GM18505 (cell line): Measurements from ENCODE around the gene RER1.
"Not testable (repeated sequence)": the region's sequence is repeated elsewhere in the genome, so short reads cannot be mapped to it uniquely, and the experiment has no call there.

Source experiments
- ATAC-seq: cut with Tn5 transposase; IDR thresholded peaks from one replicate; pipeline ENCODE4 v1.9.1; 2021; ENCODE audit not compliant: unreplicated experiment
- POLR2A ChIP-seq: IDR thresholded peaks from 4 replicates; pipeline ENCODE4 v1.6.1; 2011; ENCODE audit warnings: borderline replicate concordance; ENCODE audit not compliant: insufficient read depth, insufficient read length; ENCODE audit errors: extremely low read depth

Gene RER1

DNA sequence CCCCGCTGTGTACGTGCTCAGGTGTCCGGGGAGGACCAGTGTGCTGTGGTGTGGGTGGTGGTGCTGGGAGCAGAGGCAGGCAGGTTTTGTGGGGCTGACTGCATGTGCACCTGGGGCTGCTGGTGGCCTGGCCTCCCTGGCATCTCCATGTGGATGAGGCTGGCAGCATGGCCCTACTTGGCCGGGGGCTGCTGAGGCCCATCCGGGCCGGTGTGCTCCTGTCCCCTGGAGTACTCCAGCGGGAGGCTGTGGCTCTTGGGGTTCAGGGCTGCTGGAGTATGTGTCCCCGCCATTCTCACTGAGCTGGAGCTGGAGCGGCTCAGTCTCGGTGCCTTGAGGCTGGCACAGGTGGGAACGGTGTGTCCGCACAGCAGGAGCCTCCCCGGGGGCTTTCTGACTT is 41.6 kb downstream of the RER1 start:
- TF ChIP-seq POLR2A, result no peak
- no peak for ATAC-seq

- ATAC-seq, result no peak
- no peak for TF ChIP-seq POLR2A
Observed at GRCh38 chr1:2433936-2434655, 42.5 kb downstream of the RER1 start.

- TF ChIP-seq POLR2A, result no peak
- ATAC-seq, result no peak
Observed at GRCh38 chr1:2435091-2435490, 43.5 kb downstream of the RER1 start.

DNA sequence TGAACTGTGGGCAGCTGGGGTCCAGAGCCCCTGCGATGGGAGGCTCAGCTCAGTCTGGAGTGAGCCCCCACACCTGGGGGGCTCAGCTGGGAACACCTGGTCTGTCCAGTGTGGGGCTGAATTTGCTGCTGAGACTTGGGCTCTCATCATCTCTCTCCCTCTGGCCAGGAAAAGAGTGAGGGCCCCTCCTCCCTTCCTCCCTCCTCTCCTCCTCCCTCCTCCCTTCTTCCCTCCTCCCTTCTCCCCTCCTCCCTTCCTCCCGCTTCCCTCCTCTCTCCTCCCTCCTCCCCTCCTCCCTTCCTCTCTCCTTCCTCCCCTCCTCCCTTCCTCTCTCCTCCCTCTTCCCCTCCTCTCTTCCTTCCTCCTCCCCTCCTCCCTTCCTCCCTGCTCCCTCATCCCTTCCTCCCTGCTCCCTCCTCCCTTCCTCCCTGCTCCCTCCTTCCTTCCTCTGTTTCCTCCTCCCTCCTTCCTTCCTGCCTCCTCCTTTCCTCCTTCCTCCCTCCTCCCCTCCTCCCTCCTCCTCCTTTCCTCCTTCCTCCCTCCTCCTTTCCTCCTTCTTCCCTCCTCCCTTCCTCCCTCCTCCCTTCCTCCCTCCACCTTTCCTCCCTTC is 44.2 kb downstream of the RER1 start:
- no peak for ATAC-seq
- TF ChIP-seq POLR2A, result no peak

DNA sequence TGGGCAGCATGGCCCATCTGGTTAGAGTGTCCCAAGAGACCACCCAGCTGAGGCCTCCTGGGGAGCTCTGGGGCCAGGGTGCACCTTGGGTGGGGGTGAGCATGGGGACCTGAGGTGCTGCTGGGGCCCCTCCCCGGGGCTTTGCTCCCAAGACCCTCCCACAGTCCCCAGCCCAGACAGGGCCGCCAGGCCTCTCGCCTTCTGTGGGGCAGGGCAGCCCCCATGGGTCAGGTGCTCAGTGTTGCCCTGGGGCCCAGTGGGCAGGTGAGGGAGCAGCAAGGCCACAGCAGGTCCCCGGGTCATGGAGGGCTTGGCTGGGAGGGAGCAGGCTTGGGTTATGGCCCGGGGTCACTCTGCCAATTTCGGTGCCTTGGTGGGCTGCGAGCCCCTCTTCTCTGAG is 45.2 kb downstream of the RER1 start:
- no peak for TF ChIP-seq POLR2A
- ATAC-seq, result no peak

GRCh38 chr1:2437617-2438016 is 46.0 kb downstream of the RER1 start:
- ATAC-seq, result no peak
- TF ChIP-seq POLR2A, result no peak

DNA sequence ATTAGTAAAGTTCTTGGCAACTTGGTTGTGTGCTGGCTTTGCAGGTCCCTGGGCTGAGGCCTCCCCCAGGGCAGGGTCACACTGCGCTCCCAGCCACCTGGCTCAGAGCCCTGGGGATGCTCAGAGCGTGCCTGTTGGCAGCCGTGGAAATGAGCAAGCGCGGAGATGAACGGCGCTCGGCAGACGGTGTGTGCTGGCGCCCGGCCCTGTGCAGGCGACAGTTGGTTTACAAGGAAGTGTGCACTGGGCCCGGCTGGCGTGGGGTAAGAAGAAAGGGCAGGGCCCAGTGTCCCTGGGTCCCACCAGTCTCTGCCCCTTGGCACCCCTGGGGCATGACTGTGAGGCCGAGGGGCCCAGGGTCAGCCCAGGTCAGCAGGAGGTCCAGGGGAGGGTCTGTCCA is 46.4 kb downstream of the RER1 start:
- TF ChIP-seq POLR2A, result no peak
- ATAC-seq, result no peak

GRCh38 chr1:2438641-2439040 is 47.0 kb downstream of the RER1 start:
- no peak for TF ChIP-seq POLR2A
- no peak for ATAC-seq

- TF ChIP-seq POLR2A, result no peak
- ATAC-seq, result no peak
Observed at GRCh38 chr1:2439369-2439768, 47.7 kb downstream of the RER1 start.

DNA sequence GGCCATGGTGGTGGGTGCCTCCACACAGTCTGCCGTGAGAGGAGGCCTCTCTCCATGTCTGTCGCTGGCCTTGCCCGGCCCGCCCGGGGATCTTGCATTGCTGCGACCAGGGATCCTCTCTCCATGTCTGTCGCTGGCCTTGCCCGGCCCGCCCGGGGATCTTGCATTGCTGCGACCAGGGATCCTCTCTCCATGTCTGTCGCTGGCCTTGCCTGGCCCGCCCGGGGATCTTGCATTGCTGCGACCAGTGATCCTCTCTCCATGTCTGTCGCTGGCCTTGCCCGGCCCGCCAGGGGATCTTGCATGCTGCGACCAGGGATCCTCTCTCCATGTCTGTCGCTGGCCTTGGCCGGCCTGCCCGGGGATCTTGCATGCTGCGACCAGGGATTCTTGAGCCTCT is 48.7 kb downstream of the RER1 start:
- not testable (repeated sequence) for ATAC-seq

DNA sequence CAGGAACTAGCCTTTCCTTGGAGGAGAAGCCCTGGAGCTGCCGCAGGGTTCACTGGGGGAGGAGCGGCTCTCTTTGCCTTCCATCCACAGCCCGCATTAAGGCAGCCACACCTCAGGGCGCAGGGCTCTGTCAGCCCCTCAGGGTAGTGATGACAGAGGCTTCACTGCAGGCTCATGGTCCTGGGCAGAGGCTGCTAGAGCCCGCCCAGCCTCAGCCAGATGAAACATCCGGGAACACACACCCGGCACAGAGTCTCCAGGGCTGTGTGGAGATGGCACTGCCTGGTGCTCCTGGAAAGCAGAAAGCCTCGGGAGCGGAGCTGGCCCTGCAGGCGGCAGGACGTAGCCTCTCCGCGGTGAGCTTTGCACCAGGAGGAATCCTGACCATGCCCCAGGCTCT is 50.1 kb downstream of the RER1 start:
- no peak for ATAC-seq
- TF ChIP-seq POLR2A, result no peak

DNA sequence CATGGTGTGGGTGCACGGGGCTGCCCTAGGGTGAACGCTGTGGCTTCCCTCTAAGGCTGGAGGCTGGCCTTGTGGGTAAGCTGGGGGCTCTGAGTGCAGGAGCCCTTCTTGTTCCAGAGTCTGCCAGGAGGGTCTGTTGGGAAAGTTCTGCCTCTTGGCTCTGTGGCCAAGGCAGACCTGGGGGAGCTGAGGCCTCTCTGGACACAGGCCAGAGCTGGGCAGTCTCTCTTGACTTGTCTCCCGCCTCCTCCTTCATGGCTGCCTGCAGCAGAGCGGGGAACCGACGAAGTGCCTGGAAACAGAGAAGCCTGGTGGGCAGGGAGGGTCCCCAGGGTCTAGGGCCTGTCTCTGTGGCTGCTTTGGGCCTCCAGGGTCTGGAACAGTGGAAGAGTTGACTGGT is 51.0 kb downstream of the RER1 start:
- TF ChIP-seq POLR2A, result no peak
- ATAC-seq, result no peak

DNA sequence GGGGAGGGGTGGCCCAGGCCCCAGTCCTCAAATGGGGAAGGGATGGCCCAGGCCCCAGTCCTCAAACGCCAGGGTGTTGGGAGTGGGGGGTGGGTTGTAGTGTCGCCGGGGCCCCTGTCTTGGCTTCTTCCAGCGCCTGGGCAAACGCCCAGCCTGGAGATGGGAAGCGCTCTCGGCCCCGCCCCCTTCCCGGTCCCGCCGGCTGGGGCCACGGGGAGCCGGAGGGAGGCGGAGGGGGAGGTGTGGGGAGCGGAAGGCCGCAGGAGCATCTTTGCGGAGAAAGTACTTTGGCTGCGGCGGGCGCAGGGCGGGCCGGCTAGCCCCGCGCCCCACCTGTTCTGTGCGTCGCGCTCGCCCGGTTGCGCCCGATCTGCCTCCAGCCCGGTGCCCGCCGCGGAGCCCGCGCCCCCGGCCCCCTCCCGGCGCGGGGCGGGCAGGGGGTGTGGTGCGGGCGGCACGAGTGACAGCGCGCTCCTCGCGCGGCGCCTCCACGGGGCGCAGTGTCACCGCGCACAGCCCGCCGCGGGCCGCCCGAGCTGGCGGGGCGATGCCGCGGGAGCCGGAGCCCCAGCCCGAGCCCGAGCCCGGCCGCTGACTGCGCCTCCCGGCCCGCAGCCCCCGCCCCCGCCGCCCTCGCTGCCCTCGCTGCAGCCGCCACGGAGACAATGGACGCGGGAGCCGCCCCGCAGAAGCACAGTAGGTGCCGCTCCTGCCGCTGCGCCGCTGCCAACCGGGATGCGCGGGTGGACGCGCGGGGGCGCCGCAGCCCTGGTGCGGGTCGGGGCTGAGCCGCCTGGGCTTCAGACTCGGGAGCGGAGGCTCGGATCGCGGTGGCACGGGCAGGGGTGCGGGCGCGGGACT is 51.9 kb downstream of the RER1 start:
- no peak for ATAC-seq
- TF ChIP-seq POLR2A, result no peak

- TF ChIP-seq POLR2A, result no peak
- no peak for ATAC-seq
Observed at GRCh38 chr1:2444138-2444591, 52.5 kb downstream of the RER1 start.
